Activated CD4-positive, alpha-beta T cell treated with anti-CD3 and anti-CD28 coated beads for 1 hour (primary cell): ENCODE data around the gene SLC30A3.

ENCODE experiments used
- DNase-seq: peaks from one replicate; pipeline ENCODE4 v3.0.0-alpha.2; 2020

SLC30A3 gene

DNA sequence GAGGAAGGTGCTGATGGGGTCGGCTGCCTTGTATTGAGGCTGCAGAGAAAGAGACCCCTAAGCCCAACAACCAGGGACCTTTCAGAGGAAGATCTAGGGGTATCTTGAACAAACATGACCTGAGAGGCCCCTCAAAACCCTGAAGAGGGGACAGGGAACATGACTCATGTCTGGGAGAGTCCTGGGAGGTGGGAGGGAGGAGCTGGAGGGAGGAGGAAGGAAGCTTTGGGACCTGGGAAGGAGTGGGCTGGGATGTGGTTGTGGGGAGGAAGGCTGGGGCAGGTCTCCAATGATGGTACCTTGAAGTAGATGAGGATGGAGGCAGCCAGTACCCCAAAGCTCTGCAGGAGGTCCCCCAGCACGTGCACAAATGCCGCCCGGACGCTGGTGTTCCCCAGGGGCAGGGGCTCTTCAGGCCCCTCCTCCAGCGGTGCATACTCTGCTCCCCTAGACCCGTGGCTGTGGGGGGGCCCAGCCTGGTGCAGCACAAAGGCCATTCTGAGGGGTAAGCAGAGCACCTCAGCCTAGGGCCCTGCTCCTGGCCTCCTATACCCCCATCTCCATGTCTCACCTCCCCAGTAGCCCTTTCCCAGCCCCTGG, 5.9 kb downstream of the SLC30A3 start:
- DNase-seq: no peak

- DNase-seq: no peak
Measured at GRCh38 chr2:27255660-27256059, 7.2 kb downstream of the SLC30A3 start.

GRCh38 chr2:27255187-27255586, 7.7 kb downstream of the SLC30A3 start:
- no peak for DNase-seq

GRCh38 chr2:27251766-27252165, 11.1 kb downstream of the SLC30A3 start:
- DNase-seq: no peak

DNA sequence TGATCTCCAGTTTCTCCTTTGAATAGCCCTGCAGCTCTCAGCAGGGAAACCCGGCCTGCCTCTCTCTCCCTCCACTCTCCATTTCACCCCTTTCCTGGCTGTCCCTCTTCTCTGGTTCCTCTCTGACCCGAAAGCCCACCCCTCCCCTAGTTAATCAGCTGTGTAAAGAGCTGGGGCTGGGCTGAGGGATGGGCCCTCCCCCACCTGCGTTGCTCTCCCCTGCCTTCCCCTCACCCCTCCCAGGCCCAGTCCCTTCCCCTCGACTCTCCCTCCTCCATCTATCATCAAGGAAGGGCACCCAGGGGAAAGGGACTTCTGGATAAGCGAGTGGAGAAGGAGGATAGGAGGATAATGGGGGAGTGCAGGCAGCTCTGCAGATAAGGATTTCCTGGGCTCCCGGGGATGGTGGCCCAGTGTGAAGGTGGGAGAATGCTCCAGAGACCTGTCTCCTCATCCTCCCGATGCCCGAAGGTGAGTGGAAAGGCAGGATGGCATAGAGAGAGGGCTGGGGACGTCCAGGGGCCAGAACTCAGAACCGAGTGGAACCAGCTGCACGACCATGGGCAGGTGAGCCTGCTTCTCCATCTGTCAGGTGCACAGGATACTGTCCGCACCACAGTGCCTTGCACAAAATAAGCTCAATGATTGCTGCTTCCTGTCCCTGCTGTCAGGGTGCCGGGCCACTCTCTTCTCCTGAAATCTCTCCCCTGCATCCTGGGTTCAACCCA, 12.0 kb downstream of the SLC30A3 start:
- no peak for DNase-seq

GRCh38 chr2:27249891-27250651, 12.8 kb downstream of the SLC30A3 start:
- peak; percentile 27 for DNase-seq

DNA sequence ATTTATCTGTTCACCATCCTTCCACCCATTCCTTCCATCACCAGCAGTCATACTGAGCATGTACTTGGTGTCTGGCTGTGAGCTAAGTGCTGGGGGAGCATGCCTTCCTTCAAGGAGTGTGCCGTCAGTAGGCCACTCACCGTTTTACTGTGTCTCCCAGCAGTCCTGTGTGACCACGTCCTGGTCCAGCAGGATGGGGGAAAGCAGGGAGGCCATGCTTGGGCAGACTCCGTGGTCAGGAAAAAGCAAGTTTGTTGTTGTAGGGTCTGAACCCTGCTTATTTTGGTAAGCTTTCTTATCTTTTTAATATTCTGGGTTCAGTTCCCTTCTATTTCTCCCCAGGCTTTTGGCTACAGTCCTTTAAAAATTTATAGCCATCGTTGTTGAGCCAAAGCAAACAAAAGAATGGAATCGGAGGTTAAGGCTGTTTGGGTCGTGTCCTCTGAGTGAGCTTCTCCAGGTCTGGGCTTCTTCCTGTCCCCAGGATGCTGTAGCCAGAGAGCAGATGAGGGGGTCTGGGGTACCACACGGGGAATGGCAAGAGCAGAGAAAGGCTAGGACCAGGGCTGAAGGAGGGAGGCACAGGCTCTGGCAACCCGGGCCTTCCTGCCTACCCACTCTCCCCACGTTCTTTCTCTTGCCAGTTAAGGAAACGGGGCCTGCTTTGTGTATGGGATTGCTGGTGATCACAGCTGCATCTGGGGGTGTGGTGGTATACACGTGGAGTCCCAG, 13.5 kb downstream of the SLC30A3 start:
- no peak for DNase-seq

DNA sequence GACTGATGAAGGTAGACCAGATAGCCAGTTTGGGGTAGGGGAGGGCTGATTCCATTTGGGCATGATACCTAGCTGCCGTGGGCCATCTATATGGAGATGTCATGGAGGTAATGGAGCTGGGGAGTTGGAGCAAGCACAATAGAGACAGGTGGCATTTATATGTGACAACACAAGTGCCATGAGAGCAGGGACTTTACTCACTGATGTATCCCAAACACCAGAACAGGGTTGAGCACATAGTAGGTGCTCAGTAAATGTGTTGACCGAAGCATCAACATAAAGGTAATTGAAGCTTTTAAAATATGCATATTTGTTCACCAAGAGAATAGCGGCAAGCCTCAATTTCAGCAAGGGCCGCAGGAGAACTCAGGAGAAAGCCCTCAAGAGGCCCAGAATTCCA, 15.0 kb downstream of the SLC30A3 start:
- no peak for DNase-seq

GRCh38 chr2:27245626-27246025, 17.2 kb downstream of the SLC30A3 start:
- DNase-seq: no peak

DNA sequence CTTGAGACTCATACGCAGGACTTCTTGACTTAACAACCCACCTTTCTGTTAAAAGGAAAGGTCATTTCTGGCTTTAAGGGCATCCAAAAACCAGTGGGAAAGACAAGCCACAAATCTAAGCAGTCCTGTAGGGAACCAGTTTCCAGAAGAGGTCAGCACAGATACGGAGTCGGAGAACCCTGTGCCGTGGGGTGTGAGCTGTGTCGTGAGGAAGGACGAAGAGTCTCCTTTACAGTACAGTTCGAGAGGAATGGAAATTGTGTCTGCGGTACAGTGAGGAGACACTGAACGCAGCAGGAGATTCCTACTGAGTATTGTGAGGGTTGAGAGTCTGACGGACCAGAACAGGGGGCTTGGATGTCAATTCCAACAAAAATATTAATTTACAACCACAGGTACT, 17.7 kb downstream of the SLC30A3 start:
- DNase-seq: no peak

DNA sequence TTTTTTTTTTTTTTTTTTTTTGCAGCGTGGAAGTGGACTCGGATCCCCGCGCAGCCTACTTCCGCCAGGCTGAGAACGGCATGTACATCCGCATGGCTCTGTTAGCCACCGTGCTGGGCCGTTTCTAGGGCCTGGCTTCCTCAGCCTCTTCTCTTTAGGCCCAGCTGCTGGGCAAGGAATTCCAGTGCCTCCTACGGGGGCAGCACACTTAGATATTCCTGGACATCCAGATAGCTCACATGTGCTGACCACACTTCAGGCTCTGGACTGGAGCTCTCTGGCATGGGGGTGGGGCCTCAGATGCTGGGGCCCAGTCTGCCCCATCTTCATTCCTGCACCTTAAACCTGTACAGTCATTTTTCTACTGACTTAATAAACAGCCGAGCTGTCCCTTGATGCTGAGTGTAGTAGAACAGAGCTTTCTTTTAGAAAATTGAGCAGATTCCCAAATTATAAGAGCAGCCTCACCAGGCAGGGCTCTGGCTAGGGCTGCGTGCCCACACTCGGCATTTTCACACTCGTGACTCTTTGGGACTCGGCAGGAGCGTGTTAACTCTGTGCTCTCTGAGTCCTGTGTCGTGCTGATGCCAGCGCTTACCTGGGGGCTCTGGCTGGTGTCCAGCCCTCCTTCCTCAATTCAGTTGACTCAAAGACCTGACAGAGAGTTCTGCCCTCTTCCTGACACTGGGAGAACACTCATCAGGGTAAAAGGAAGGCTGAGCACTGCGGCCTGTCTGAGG, 19.3 kb downstream of the SLC30A3 start:
- DNase-seq: no peak

- no peak for DNase-seq
Measured at GRCh38 chr2:27242614-27242951, 20.3 kb downstream of the SLC30A3 start.

DNA sequence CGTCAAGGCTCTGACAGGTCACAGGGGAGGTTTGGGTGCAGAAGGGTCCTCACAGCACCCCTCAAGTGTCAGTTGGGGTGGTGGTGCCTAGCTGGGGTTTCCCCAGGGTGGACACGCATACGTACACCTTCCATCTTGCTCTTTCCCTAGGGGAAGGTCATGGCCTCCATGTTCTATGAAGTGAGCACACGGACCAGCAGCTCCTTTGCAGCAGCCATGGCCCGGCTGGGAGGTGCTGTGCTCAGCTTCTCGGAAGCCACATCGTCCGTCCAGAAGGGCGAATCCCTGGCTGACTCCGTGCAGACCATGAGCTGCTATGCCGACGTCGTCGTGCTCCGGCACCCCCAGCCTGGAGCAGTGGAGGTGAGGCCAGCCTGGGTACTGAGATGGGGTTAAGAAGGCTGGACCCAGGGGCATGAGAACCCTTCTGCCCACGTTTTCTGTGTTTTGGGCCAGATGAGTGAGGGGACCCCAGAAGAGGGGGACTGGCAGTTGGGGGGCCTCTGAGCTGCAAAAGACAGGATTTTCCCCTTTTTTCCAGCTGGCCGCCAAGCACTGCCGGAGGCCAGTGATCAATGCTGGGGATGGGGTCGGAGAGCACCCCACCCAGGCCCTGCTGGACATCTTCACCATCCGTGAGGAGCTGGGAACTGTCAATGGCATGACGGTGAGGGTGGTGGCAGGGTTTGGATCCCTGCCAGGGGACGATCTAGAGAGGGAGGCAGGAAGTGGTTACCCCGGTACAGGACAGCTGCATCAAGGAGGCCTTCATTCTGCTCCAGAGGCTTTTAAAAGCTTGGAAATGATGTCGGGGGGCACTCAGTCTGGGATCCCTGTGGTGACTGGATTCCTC, 20.9 kb downstream of the SLC30A3 start:
- DNase-seq: no peak

- DNase-seq: no peak
Measured at GRCh38 chr2:27240406-27240805, 22.4 kb downstream of the SLC30A3 start.

- DNase-seq: no peak
Measured at GRCh38 chr2:27238976-27239375, 23.9 kb downstream of the SLC30A3 start.

- DNase-seq: no peak
Measured at GRCh38 chr2:27237341-27237945, 25.4 kb downstream of the SLC30A3 start.

DNA sequence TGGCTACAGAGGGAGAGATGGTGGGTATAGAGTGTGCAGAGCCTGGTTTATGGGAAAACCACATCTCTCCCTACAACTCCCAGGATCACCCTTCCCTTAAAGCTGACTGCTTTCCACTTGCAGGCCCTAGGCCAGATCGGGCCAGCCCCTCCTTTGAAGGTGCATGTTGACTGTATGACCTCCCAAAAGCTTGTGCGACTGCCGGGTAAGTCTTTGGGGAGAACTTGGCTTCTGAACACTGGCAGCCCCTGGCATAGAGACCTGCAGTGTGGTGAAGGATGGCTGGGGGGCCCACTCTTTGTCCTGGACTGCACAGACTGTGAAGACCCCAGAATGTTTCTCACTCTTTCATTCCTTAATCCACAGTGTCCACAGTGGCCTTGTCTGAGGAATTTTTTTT, 26.2 kb downstream of the SLC30A3 start:
- DNase-seq: no peak

- DNase-seq: no peak
Measured at GRCh38 chr2:27236136-27236535, 26.7 kb downstream of the SLC30A3 start.

GRCh38 chr2:27233341-27233740, 29.5 kb downstream of the SLC30A3 start:
- no peak for DNase-seq

DNA sequence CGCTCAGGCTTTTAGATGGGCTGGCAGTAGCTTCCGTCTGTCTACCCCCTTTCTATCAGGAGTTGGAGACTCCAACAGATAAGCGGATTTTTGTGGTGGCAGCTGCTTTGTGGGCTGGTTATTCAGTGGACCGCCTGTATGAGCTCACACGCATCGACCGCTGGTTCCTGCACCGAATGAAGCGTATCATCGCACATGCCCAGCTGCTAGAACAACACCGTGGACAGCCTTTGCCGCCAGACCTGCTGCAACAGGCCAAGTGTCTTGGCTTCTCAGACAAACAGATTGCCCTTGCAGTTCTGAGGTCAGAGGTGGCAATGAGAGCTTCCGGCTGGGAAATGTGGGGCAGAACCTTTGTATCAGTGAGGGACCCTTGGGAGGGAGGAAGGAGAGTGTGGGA, 30.9 kb downstream of the SLC30A3 start:
- no peak for DNase-seq

DNA sequence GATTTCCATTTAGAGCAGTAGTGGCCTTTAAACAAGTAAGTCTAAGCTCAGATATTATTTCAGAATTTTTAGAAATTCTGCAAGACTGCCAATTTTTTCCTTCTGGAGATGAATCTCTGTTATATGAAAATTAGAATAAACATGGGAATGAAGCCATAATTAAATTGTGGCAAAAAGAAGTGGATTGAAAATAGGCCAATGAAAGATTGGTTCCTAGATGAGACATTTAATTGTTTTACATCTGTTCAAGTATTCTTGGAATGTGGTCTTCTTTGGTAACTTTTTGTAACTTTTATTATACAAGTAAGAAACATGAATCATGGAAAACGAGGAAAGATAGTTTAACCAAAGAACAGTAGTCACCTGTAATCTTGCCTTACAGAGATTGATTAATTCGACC, 35.3 kb downstream of the SLC30A3 start:
- no peak for DNase-seq
